ACC112 (cell line): ENCODE measurements around the gene SGPP1.
"Not testable (repeated sequence)": the region's sequence is repeated elsewhere in the genome, so short reads cannot be mapped to it uniquely, and the experiment has no call there.

ENCODE experiments used
- H2AFZ ChIP-seq: fragments of 200-600 bp; sonication (generic); one replicate; pipeline ENCODE4 v1.6.0; 2017; ENCODE audit warnings: antibody characterized with exemption, low read length; ENCODE audit not compliant: unreplicated experiment
- H3K27ac ChIP-seq: fragments of 200-600 bp; sonication (generic); 2 replicates; pipeline ENCODE4 v1.5.1; 2014; ENCODE audit warnings: low read depth, mild to moderate bottlenecking, antibody characterized with exemption, low read length, moderate library complexity
- H3K27me3 ChIP-seq: fragments of 200-600 bp; sonication (generic); 2 replicates; pipeline ENCODE4 v1.6.1; 2014; ENCODE audit warnings: mild to moderate bottlenecking, antibody characterized with exemption, low read length, moderate library complexity, mixed read lengths; ENCODE audit not compliant: insufficient read depth
- H3K36me3 ChIP-seq: fragments of 200-600 bp; sonication (generic); 2 replicates; pipeline ENCODE4 v1.6.1; 2016; ENCODE audit warnings: mild to moderate bottlenecking, antibody characterized with exemption, low read length, moderate library complexity, mixed read lengths; ENCODE audit not compliant: insufficient read depth
- H3K4me1 ChIP-seq: fragments of 200-600 bp; sonication (generic); one replicate; pipeline ENCODE4 v1.6.1; 2016; ENCODE audit warnings: low read length, mixed read lengths; ENCODE audit not compliant: insufficient read depth, unreplicated experiment, control insufficient read depth
- H3K4me3 ChIP-seq: fragments of 200-600 bp; sonication (generic); 2 replicates; pipeline ENCODE4 v1.5.1; 2014; ENCODE audit warnings: mild to moderate bottlenecking, low read depth, low read length
- H3K79me2 ChIP-seq: fragments of 200-600 bp; sonication (generic); one replicate; pipeline ENCODE4 v1.6.0; 2016; ENCODE audit warnings: low read length; ENCODE audit not compliant: control insufficient read depth, unreplicated experiment, insufficient read depth

The SGPP1 gene

GRCh38 chr14:63636094-63636635 is 91.7 kb downstream of the SGPP1 start:
- not testable (repeated sequence) for H3K4me3 ChIP-seq

More at GRCh38 chr14:63636094-63636635, 91.7 kb downstream of the SGPP1 start:
- Histone ChIP-seq H3K36me3 (peaks cover 12% of the 10 kb centered on the region; the same call in 1 of the 2 replicates), H3K79me2 (peaks cover 72% of the 10 kb centered on the region)
- H3K27me3 ChIP-seq, H2AFZ ChIP-seq, H3K4me1 ChIP-seq, H3K27ac ChIP-seq: not testable (repeated sequence)
